B cell (primary cell): ENCODE results near the gene PYCARD. TPM values are rescaled to one million over a fixed set of nuclear protein-coding genes. Genes with fewer than 3 reads are reported as not detected.

Experiments used
- ATAC-seq: fragments of 200-7000 bp; cut with Tn5 transposase; one replicate; pipeline ENCODE4 v1.10.0; 2021; ENCODE audit warnings: low read depth, mild to moderate bottlenecking, moderate number of reproducible peaks, moderate library complexity
- CTCF ChIA-PET: fragments of 350-600 bp; sonication (Branson Sonifier 250); formaldehyde crosslinking; loops from one replicate; lab custom pipeline; 2021; ENCODE audit warnings: antibody characterized with exemption, inconsistent platforms; lab: Charles Lee
- POLR2A ChIA-PET: fragments of 350-600 bp; sonication (Branson Sonifier 250); formaldehyde crosslinking; loops from one replicate; lab custom pipeline; 2021; ENCODE audit warnings: antibody characterized with exemption; lab: Charles Lee
- DNase-seq: peaks from one replicate; pipeline ENCODE4 v3.0.0; 2013
- H2AFZ ChIP-seq: 2 replicates; pipeline ENCODE4 v1.6.1; 2012; ENCODE audit warnings: mild to moderate bottlenecking, low read depth, low read length; ENCODE audit not compliant: insufficient read depth, poor library complexity, severe bottlenecking
- H3K27ac ChIP-seq, 2 donors: 1 replicate in 1 of 2; 2 replicates in 1 of 2; pipeline ENCODE4 v1.5.1; 2012 to 2013; ENCODE audit warnings: low read length in 2 of 2, mild to moderate bottlenecking in 2 of 2, moderate library complexity in 1 of 2
- H3K27me3 ChIP-seq, 4 experiments: fragments of 200-600 bp in 1 of 4; sonication (generic) in 1 of 4; replicated peaks in 1 of 4; 1 replicate in 2 of 4; 2 replicates in 2 of 4; pipeline versions ENCODE4 v1.6.1 to v1.7.0; 2013 to 2016; ENCODE audit warnings: low read length in 3 of 4, mild to moderate bottlenecking in 2 of 4, mixed read lengths in 1 of 4, moderate library complexity in 1 of 4; ENCODE audit not compliant: insufficient read depth in 4 of 4, control insufficient read depth in 3 of 4; ENCODE audit errors: control extremely low read depth in 1 of 4
- H3K36me3 ChIP-seq, 2 experiments: replicated peaks in 1 of 2; 1 replicate in 1 of 2; 2 replicates in 1 of 2; pipeline versions ENCODE4 v1.6.1 to v1.7.1; 2013; ENCODE audit warnings: low read length in 1 of 2; ENCODE audit not compliant: insufficient read depth in 2 of 2, control insufficient read depth in 1 of 2; ENCODE audit errors: control extremely low read depth in 1 of 2, extremely low read depth in 1 of 2
- H3K4me1 ChIP-seq, 2 donors: fragments of 200-600 bp in 1 of 2; sonication (generic) in 1 of 2; 1 replicate in 1 of 2; 2 replicates in 1 of 2; pipeline versions ENCODE4 v1.5.1 to v1.6.1; 2013 to 2017; ENCODE audit warnings: low read length in 2 of 2; ENCODE audit not compliant: control insufficient read depth in 2 of 2, insufficient read depth in 2 of 2
- H3K4me2 ChIP-seq: replicated peaks from 2 replicates; pipeline ENCODE3; 2012; ENCODE audit warnings: mild to moderate bottlenecking, low read depth, low read length; ENCODE audit not compliant: poor library complexity, severe bottlenecking
- H3K4me3 ChIP-seq, 5 experiments: fragments of 200-600 bp in 1 of 5; sonication (generic) in 1 of 5; 1 replicate in 3 of 5; 2 replicates in 2 of 5; pipeline versions ENCODE4 v1.5.1 to v1.7.0; 2011 to 2016; ENCODE audit warnings: low read length in 4 of 5, mild to moderate bottlenecking in 4 of 5, low read depth in 2 of 5, control low read depth in 1 of 5, moderate library complexity in 1 of 5; ENCODE audit not compliant: insufficient read depth in 1 of 5; ENCODE audit errors: control extremely low read depth in 1 of 5, extremely low read depth in 1 of 5
- H3K79me2 ChIP-seq: fragments of 200-600 bp; sonication (generic); one replicate; pipeline ENCODE4 v1.6.0; 2016; ENCODE audit warnings: low read length; ENCODE audit not compliant: control insufficient read depth, insufficient read depth
- H3K9ac ChIP-seq: fragments of 200-600 bp; sonication (generic); 2 replicates; pipeline ENCODE4 v1.6.1; 2017; ENCODE audit warnings: mild to moderate bottlenecking, low read length, moderate library complexity
- H3K9me3 ChIP-seq, 3 donors: one replicate each; pipeline versions ENCODE4 v1.6.1 to v1.7.1; 2013; ENCODE audit warnings: low read length in 2 of 3; ENCODE audit not compliant: control insufficient read depth in 2 of 3, insufficient read depth in 1 of 3; ENCODE audit errors: control extremely low read depth in 1 of 3
- H4K20me1 ChIP-seq: 2 replicates; pipeline ENCODE4 v1.6.0; 2012; ENCODE audit warnings: mild to moderate bottlenecking, low read length; ENCODE audit not compliant: insufficient read depth, control insufficient read depth, poor library complexity, severe bottlenecking
- H3K27ac Mint-ChIP-seq: one replicate; pipeline ENCODE4 v1.8.0; 2021; ENCODE audit warnings: mixed read lengths
- H3K27me3 Mint-ChIP-seq: one replicate; pipeline ENCODE4 v1.8.0; 2021; ENCODE audit warnings: mixed read lengths
- H3K4me1 Mint-ChIP-seq: one replicate; pipeline ENCODE4 v1.8.0; 2021; ENCODE audit warnings: mixed read lengths
- H3K4me3 Mint-ChIP-seq: one replicate; pipeline ENCODE4 v1.8.0; 2021; ENCODE audit warnings: mixed read lengths
- H3K9me3 Mint-ChIP-seq: one replicate; pipeline ENCODE4 v1.8.0; 2022; ENCODE audit warnings: mixed read lengths; ENCODE audit not compliant: insufficient read depth
- EZH2 ChIP-seq: IDR thresholded peaks from 2 replicates; pipeline ENCODE4 v1.6.1; 2012; ENCODE audit warnings: borderline replicate concordance, low read depth, mild to moderate bottlenecking, moderate library complexity, low read length; ENCODE audit not compliant: insufficient read depth, poor library complexity, severe bottlenecking
- WGBS: methylation state at CpG from one replicate; pipeline ENCODE4 v1.1.5; 2013; ENCODE audit warnings: missing lambda C conversion rate; ENCODE audit not compliant: insufficient coverage; 5-methylcytosine and 5-hydroxymethylcytosine counted together
- intact Hi-C: fragments of 100-400 bp; cut with micrococcal nuclease; formaldehyde crosslinking; loops from one replicate; pipeline ENCODE4 v1.10.0; 2022
- polyA plus RNA-seq: library from polyadenylated mRNA; depleted of rRNA; stranded (reverse); fragments of >200 nt; gene quantifications from 2 replicates; pipeline ENCODE4 v1.2.3, GENCODE V29; 2012
- total RNA-seq, 2 donors: library from RNA; stranded (reverse); fragments of 120-200 nt in 1 of 2; gene quantifications; 1 replicate in 1 of 2; 2 replicates in 1 of 2; pipeline versions ENCODE4 v1.2.3 to v1.2.4, GENCODE V29; 2013 to 2022
- TF ChIP-seq, protein P1 (sequence below): fragments of 200-600 bp; IDR thresholded peaks from one replicate; pipeline ENCODE4 v1.8.0; 2022; ENCODE audit warnings: antibody characterized with exemption, mild to moderate bottlenecking

The PYCARD gene
- total and polyA plus RNA-seq, 2 donors (not counting 1 experiment from before 2014, with no cell fraction given) = 35.7 to 72.0 TPM

DNA sequence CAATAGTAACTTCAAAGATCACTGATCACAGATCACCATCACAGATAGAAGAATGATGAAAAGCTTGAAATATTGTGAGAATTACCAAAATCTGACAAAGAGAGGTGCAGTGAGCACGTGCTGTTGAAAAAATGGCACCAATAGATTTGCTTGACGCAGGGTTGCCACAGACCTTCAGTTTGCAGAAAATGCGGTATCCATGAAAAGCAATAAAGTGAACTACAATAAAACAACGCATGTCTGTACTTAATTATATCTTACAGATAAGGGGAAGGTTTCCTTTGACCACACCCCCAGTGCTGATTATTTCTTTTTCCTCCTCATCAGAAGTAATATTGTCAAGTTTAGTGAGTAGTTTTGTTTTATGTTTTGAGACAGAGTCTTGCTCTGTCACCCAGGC is 35.5 kb upstream of the PYCARD start:
- no peak overlapping the region for H3K27ac Mint-ChIP-seq
- no peaks in the 10 kb centered on the region for H3K9me3 Mint-ChIP-seq

DNA sequence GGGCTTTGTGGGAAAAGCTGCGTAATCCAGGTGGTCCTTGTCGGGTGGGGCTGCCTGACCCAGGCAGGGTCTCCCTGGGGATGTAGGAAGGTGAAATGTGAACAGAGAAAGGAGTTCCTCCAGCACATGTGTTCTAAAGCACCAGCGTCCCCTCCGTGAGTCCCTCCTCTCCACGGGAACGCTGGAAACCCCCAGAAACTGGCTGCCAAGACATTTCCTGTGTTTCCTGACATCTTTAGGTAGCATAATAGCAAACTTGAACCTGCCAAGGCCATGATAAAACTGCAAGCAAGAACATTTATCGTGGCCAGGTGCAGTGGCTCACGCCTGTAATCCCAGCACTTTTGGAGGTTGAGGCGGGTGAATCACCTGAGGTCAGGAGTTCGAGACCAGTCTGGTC is 26.9 kb upstream of the PYCARD start:
- Histone ChIP-seq H3K9me3 (peaks cover 0 to 7% (median 0%) of the 10 kb centered on the region in 3 donors), H3K79me2 (no peaks in the 10 kb centered on the region), H3K4me3 (no peak overlapping the region), H3K27me3 (peaks cover 0 to 4% (median 0%) of the 10 kb centered on the region in 4 experiments), H2AFZ (no peak overlapping the region), H3K27ac (no peak overlapping the region), H3K4me1 (no peaks in the 10 kb centered on the region), H3K9ac (no peak overlapping the region), H3K4me2 (no peak overlapping the region), H4K20me1 (no peaks in the 10 kb centered on the region), H3K36me3 (no peaks in the 10 kb centered on the region)
- no peak for ATAC-seq
- Mint-ChIP-seq H3K27ac (no peak overlapping the region), H3K27me3 (peaks cover 7% of the 10 kb centered on the region), H3K9me3 (no peaks in the 10 kb centered on the region), H3K4me3 (no peak overlapping the region), H3K4me1 (no peaks in the 10 kb centered on the region)
- 47% methylated on average over 8 of the region's 10 CpGs for whole genome bisulfite sequencing
- ChIA-PET POLR2A (no interaction called here), CTCF (interaction anchor here (0.9 kb wide), 1 partner anchor 9 kb away, joined by 3 read pairs; no protein-coding TSS in a partner anchor)
- no peak for DNase-seq
- no peak for TF ChIP-seq EZH2
- TF ChIP-seq, protein P1, sequence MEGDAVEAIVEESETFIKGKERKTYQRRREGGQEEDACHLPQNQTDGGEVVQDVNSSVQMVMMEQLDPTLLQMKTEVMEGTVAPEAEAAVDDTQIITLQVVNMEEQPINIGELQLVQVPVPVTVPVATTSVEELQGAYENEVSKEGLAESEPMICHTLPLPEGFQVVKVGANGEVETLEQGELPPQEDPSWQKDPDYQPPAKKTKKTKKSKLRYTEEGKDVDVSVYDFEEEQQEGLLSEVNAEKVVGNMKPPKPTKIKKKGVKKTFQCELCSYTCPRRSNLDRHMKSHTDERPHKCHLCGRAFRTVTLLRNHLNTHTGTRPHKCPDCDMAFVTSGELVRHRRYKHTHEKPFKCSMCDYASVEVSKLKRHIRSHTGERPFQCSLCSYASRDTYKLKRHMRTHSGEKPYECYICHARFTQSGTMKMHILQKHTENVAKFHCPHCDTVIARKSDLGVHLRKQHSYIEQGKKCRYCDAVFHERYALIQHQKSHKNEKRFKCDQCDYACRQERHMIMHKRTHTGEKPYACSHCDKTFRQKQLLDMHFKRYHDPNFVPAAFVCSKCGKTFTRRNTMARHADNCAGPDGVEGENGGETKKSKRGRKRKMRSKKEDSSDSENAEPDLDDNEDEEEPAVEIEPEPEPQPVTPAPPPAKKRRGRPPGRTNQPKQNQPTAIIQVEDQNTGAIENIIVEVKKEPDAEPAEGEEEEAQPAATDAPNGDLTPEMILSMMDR = no peak
- intact Hi-C loops = loop anchor here (5.0 kb wide), 1 partner anchor 33 kb away; no protein-coding TSS in a partner anchor

More for the DNA sequence above, 35.5 kb upstream of the PYCARD start:
- H3K4me1 Mint-ChIP-seq = no peaks in the 10 kb centered on the region
- no peak for TF ChIP-seq EZH2
- TF ChIP-seq, protein P1 = no peak
- CTCF ChIA-PET = no interaction called here
- Histone ChIP-seq H3K27ac (no peak overlapping the region), H3K79me2 (no peaks in the 10 kb centered on the region), H3K36me3 (no peaks in the 10 kb centered on the region), H3K9me3 (peaks cover 0 to 8% (median 0%) of the 10 kb centered on the region in 3 donors), H3K4me1 (no peaks in the 10 kb centered on the region), H3K27me3 (peaks cover 0 to 4% (median 0%) of the 10 kb centered on the region in 4 experiments), H4K20me1 (no peaks in the 10 kb centered on the region), H3K4me3 (no peak overlapping the region), H3K9ac (no peak overlapping the region), H3K4me2 (no peak overlapping the region), H2AFZ (no peak overlapping the region)
- no peak overlapping the region for H3K4me3 Mint-ChIP-seq
- ATAC-seq = no peak
- no peak for DNase-seq
- 100% methylated on average over 1 of the region's 4 CpGs for WGBS
- POLR2A ChIA-PET = no interaction called here
- intact Hi-C loops = no loop called here
- H3K27me3 Mint-ChIP-seq = peaks cover 3% of the 10 kb centered on the region
